ENCODE measurements around the gene IFNW1. TPM values are rescaled to one million over a fixed set of nuclear protein-coding genes. Genes with fewer than 3 reads are reported as not detected.

IFNW1 gene
- total RNA-seq, 1 donor from 2014 or later, result not detected

- no peak overlapping the region for H3K27ac Mint-ChIP-seq
- no peak for ATAC-seq (ENCODE audit: low read depth)
- no peaks in the 10 kb centered on the region for H3K9me3 Mint-ChIP-seq
- POLR2A ChIA-PET, result no interaction called here
- no peak for DNase-seq
- TF ChIP-seq, protein P1, sequence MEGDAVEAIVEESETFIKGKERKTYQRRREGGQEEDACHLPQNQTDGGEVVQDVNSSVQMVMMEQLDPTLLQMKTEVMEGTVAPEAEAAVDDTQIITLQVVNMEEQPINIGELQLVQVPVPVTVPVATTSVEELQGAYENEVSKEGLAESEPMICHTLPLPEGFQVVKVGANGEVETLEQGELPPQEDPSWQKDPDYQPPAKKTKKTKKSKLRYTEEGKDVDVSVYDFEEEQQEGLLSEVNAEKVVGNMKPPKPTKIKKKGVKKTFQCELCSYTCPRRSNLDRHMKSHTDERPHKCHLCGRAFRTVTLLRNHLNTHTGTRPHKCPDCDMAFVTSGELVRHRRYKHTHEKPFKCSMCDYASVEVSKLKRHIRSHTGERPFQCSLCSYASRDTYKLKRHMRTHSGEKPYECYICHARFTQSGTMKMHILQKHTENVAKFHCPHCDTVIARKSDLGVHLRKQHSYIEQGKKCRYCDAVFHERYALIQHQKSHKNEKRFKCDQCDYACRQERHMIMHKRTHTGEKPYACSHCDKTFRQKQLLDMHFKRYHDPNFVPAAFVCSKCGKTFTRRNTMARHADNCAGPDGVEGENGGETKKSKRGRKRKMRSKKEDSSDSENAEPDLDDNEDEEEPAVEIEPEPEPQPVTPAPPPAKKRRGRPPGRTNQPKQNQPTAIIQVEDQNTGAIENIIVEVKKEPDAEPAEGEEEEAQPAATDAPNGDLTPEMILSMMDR (IDR thresholded peaks at IDR 0.05), result no peak
- H3K27me3 Mint-ChIP-seq, result peaks cover 9% of the 10 kb centered on the region
- CTCF ChIA-PET, result no interaction called here
- intact Hi-C loops (cut with micrococcal nuclease), result no loop called here
- no peak overlapping the region for H3K4me3 Mint-ChIP-seq
- no peaks in the 10 kb centered on the region for H3K4me1 Mint-ChIP-seq
- no peaks in the 10 kb centered on the region for H3K36me3 Mint-ChIP-seq (ENCODE audit: low read depth)
These were observed 19.9 kb downstream of the IFNW1 start for GRCh38 chr9:21121595-21122251.

- Mint-ChIP-seq H3K9me3 (no peaks in the 10 kb centered on the region), H3K4me3 (no peak overlapping the region), H3K4me1 (no peaks in the 10 kb centered on the region), H3K27ac (no peak overlapping the region), H3K27me3 (peaks cover 10% of the 10 kb centered on the region), H3K36me3 (ENCODE audit: low read depth) (no peaks in the 10 kb centered on the region)
- ATAC-seq (ENCODE audit: low read depth), result no peak
- intact Hi-C loops (cut with micrococcal nuclease), result no loop called here
- TF ChIP-seq, protein P1 (IDR thresholded peaks at IDR 0.05), result no peak
- no peak for DNase-seq
- ChIA-PET POLR2A (no interaction called here), CTCF (no interaction called here)
These were observed 20.6 kb downstream of the IFNW1 start for GRCh38 chr9:21121079-21121478.

DNA sequence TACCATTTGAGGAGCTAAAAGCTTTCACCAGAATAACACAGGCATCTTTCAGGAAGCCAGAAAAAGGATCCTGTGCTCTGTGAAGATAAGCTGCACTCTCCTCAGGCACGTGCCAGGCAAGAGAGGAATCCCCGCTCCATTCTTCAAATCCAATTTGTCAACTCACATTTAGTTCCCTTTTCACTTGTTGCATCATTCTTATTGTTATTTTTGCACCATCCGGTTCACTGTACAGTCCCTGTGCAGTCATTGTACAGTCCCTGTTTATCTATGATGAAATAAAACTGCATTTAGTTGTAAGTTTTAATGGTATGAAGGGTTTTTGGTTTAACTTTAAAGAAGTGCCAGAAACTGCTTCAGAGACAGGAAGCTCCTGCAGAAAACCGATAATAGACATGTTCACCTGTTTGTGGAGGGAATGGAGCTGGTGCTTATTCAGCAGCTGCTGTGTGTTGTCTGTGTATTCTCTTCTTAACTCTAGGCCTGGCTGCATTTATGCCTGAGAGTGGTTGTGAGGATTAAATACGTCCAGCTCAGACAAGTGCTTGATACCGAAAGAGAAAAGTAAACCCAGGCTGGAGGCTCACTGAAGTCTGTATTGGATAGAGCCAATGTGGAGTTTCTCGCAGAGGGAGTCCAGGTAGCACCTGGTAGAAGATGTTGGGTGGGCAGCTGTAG is 22.4 kb downstream of the IFNW1 start:
- TF ChIP-seq, protein P1 (IDR thresholded peaks at IDR 0.05), result no peak
- no peaks in the 10 kb centered on the region for H3K36me3 Mint-ChIP-seq (ENCODE audit: low read depth)
- no peaks in the 10 kb centered on the region for H3K9me3 Mint-ChIP-seq
- H3K27me3 Mint-ChIP-seq, result peaks cover 9% of the 10 kb centered on the region
- ChIA-PET CTCF (no interaction called here), POLR2A (interaction anchor here (0.6 kb wide), 1 partner anchor 497 kb away, joined by 6 read pairs; the partner anchor contains the start of gene MLLT3)
- H3K4me1 Mint-ChIP-seq, result no peaks in the 10 kb centered on the region
- no peak for ATAC-seq (ENCODE audit: low read depth)
- H3K4me3 Mint-ChIP-seq, result no peak overlapping the region
- DNase-seq, result no peak
- no peak overlapping the region for H3K27ac Mint-ChIP-seq
- intact Hi-C loops (cut with micrococcal nuclease), result no loop called here

GRCh38 chr9:21114311-21114710 is 27.3 kb downstream of the IFNW1 start:
- Mint-ChIP-seq H3K4me3 (no peak overlapping the region), H3K9me3 (no peaks in the 10 kb centered on the region), H3K27me3 (peaks cover 11% of the 10 kb centered on the region), H3K4me1 (no peaks in the 10 kb centered on the region), H3K27ac (no peak overlapping the region), H3K36me3 (ENCODE audit: low read depth) (no peaks in the 10 kb centered on the region)
- no peak for DNase-seq
- POLR2A ChIA-PET, result no interaction called here
- CTCF ChIA-PET, result interaction anchor here (6.0 kb wide), 1 partner anchor 1189 kb away, joined by 48 read pairs; no protein-coding TSS in a partner anchor
- TF ChIP-seq, protein P1 (IDR thresholded peaks at IDR 0.05), result no peak
- ATAC-seq (ENCODE audit: low read depth), result no peak
- intact Hi-C loops (cut with micrococcal nuclease), result loop anchor here (2.0 kb wide), 1 partner anchor 560 kb away; no protein-coding TSS in a partner anchor
